Neural progenitor cell (in vitro differentiated cells): ENCODE results near the gene ULK4. TPM values are rescaled to one million over a fixed set of nuclear protein-coding genes. Genes with fewer than 3 reads are reported as not detected.
A peak's percentile ranks its signal among the peaks of the same experiment; 100 is the strongest.

ENCODE experiments used
- DNase-seq: peaks from one replicate; pipeline ENCODE4 v3.0.0-alpha.2; 2016; ENCODE audit warnings: low spot score
- H2AFZ ChIP-seq: fragments of 200-600 bp; sonication (generic); replicated peaks from 2 replicates; pipeline ENCODE4 v1.6.1; 2016; ENCODE audit warnings: antibody characterized with exemption
- H3F3A ChIP-seq: fragments of 200-600 bp; sonication (generic); 2 replicates; pipeline ENCODE4 v1.6.1; 2016; ENCODE audit warnings: antibody characterized with exemption, low read depth
- H3K27ac ChIP-seq: fragments of 200-600 bp; sonication (generic); 2 replicates; pipeline ENCODE4 v1.5.1; 2016; ENCODE audit warnings: mild to moderate bottlenecking
- H3K27me3 ChIP-seq: fragments of 200-600 bp; sonication (generic); 2 replicates; pipeline ENCODE4 v1.6.1; 2016; ENCODE audit warnings: mild to moderate bottlenecking, moderate library complexity
- H3K36me3 ChIP-seq: fragments of 200-600 bp; sonication (generic); 2 replicates; pipeline ENCODE4 v1.5.1; 2016
- H3K4me1 ChIP-seq: fragments of 200-600 bp; sonication (generic); 2 replicates; pipeline ENCODE4 v1.6.1; 2016; ENCODE audit warnings: mixed run types
- H3K4me2 ChIP-seq: fragments of 200-600 bp; sonication (generic); 2 replicates; pipeline ENCODE4 v1.6.1; 2016
- H3K4me3 ChIP-seq: fragments of 200-600 bp; sonication (generic); 2 replicates; pipeline ENCODE4 v1.5.1; 2016
- H3K79me2 ChIP-seq: fragments of 200-600 bp; sonication (generic); 2 replicates; pipeline ENCODE4 v1.6.1; 2016; ENCODE audit warnings: low read depth
- H3K9ac ChIP-seq: fragments of 200-600 bp; sonication (generic); 2 replicates; pipeline ENCODE4 v1.6.1; 2016
- H3K9me3 ChIP-seq: fragments of 200-600 bp; sonication (generic); 2 replicates; pipeline ENCODE4 v1.5.1; 2016; ENCODE audit warnings: low read depth
- H4K20me1 ChIP-seq: fragments of 200-600 bp; sonication (generic); 2 replicates; pipeline ENCODE4 v1.6.1; 2016; ENCODE audit warnings: low read depth
- H3K27ac Mint-ChIP-seq: 3 replicates; pipeline ENCODE4 v1.8.0; 2021; ENCODE audit warnings: mixed read lengths
- H3K27me3 Mint-ChIP-seq: 2 replicates; pipeline ENCODE4 v1.8.0; 2022; ENCODE audit warnings: low read depth, mild to moderate bottlenecking, inconsistent platforms, moderate library complexity, mixed read lengths; ENCODE audit not compliant: insufficient read depth
- H3K36me3 Mint-ChIP-seq: 3 replicates; pipeline ENCODE4 v1.8.0; 2021; ENCODE audit warnings: mixed read lengths
- H3K4me1 Mint-ChIP-seq: 3 replicates; pipeline ENCODE4 v1.8.0; 2021; ENCODE audit warnings: mixed read lengths
- H3K4me3 Mint-ChIP-seq: 3 replicates; pipeline ENCODE4 v1.8.0; 2021; ENCODE audit warnings: mild to moderate bottlenecking, moderate library complexity, mixed read lengths
- H3K9me3 Mint-ChIP-seq: 3 replicates; pipeline ENCODE4 v1.8.0; 2020; ENCODE audit warnings: mixed read lengths
- EZH2 ChIP-seq: fragments of 200-600 bp; sonication (generic); IDR thresholded peaks from 2 replicates; pipeline ENCODE4 v1.6.1; 2017; ENCODE audit warnings: antibody characterized with exemption, mild to moderate bottlenecking, moderate library complexity
- EZH2phosphoT487 ChIP-seq: fragments of 200-600 bp; sonication (generic); IDR thresholded peaks from 2 replicates; pipeline ENCODE4 v1.6.1; 2017; ENCODE audit warnings: antibody characterized with exemption
- total RNA-seq: library from RNA; depleted of rRNA; stranded (reverse); fragments of >200 nt; gene quantifications from 2 replicates; pipeline ENCODE4 v1.2.3, GENCODE V29; 2015; ENCODE audit warnings: low replicate concordance
- TF ChIP-seq, protein P1 (sequence below): fragments of 200-600 bp; sonication (generic); IDR thresholded peaks from 2 replicates; pipeline ENCODE4 v1.5.1; 2017; ENCODE audit warnings: antibody characterized with exemption, mild to moderate bottlenecking

The ULK4 gene
- total RNA-seq, 1 donor from 2014 or later: 33.0 TPM

DNA sequence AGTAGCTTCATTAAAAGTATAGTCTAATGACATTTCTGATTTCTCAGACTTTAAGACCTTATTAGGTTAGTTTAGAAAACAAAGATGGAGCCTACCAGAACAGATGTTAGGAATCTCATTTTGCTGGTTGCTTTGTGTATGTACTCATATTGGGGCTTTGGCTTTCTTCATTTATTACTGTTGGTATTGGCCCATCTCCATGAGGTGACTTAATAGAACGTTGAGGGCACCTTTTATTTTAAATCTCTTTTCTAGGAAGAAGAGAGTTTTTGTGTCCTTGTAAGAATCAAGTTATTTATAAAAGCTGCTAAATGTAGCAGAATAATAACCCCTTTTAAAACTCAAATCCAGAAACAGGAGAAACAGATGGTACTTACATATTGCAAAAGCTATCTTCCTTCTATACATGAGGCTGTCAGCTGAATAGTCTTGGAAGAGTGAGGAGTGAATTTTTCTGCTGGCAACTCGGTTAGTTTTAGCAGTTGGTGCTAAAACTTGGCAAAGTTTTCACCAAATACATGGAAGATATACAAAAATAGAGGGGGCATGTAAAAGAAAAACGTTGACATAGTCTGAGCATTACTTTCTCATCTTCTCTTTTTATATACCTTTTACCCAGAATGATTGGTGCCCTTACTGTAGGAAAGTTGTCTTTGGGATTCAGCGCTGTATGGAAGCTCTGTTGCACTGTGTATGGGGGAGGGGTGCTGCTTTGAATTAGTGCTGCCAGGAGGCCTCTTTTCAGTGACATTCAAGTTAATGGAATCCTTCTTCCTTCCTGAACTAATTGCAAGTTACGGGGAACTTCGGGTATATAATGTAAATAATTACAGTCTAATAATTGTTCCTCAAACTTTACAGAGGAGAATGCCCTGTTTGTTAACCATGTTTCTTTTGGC, 726.8 kb downstream of the ULK4 start:
- H3K4me1 Mint-ChIP-seq: peaks cover 43% of the 10 kb centered on the region

DNA sequence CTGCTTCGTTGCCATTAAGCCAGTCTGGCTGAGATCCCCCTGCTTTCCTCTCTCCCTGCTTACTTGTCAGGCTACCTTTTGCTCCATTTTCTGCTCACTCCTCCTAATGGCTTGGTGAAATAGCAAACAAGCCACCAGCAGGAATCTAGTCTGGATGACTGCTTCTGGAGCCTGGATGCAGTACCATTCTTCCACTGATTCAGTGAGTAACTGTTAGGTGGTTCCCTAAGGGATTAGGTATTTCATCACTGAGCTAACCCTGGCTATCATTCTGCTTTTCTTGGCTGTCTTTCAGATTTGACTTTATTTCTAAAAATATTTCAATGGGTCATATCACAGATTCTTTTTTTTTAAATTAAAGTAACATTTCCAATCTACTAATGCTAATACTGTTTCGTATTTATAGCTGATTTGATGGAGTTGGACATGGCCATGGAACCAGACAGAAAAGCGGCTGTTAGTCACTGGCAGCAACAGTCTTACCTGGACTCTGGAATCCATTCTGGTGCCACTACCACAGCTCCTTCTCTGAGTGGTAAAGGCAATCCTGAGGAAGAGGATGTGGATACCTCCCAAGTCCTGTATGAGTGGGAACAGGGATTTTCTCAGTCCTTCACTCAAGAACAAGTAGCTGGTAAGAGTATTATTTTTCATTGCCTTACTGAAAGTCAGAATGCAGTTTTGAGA, 737.6 kb downstream of the ULK4 start:
- peaks cover 61% of the 10 kb centered on the region for H3K36me3 Mint-ChIP-seq
- Histone ChIP-seq H3K36me3 (peaks cover 41% of the 10 kb centered on the region), H3K79me2 (peaks cover 100% of the 10 kb centered on the region), H3F3A (peaks cover 3% of the 10 kb centered on the region), H3K27ac (no peak overlapping the region), H3K4me1 (no peaks in the 10 kb centered on the region), H3K4me3 (no peak overlapping the region), H2AFZ (no peak overlapping the region), H4K20me1 (peaks cover 99% of the 10 kb centered on the region), H3K9ac (no peak overlapping the region), H3K27me3 (no peaks in the 10 kb centered on the region), H3K4me2 (no peak overlapping the region), H3K9me3 (no peaks in the 10 kb centered on the region)
- H3K9me3 Mint-ChIP-seq: no peaks in the 10 kb centered on the region
- no peak for TF ChIP-seq EZH2phosphoT487
- no peak for TF ChIP-seq EZH2
- TF ChIP-seq, protein P1, sequence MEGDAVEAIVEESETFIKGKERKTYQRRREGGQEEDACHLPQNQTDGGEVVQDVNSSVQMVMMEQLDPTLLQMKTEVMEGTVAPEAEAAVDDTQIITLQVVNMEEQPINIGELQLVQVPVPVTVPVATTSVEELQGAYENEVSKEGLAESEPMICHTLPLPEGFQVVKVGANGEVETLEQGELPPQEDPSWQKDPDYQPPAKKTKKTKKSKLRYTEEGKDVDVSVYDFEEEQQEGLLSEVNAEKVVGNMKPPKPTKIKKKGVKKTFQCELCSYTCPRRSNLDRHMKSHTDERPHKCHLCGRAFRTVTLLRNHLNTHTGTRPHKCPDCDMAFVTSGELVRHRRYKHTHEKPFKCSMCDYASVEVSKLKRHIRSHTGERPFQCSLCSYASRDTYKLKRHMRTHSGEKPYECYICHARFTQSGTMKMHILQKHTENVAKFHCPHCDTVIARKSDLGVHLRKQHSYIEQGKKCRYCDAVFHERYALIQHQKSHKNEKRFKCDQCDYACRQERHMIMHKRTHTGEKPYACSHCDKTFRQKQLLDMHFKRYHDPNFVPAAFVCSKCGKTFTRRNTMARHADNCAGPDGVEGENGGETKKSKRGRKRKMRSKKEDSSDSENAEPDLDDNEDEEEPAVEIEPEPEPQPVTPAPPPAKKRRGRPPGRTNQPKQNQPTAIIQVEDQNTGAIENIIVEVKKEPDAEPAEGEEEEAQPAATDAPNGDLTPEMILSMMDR: no peak
- H3K27ac Mint-ChIP-seq: no peak overlapping the region
- no peak overlapping the region for H3K4me3 Mint-ChIP-seq
- no peak for DNase-seq
- no peaks in the 10 kb centered on the region for H3K27me3 Mint-ChIP-seq
- H3K4me1 Mint-ChIP-seq: no peaks in the 10 kb centered on the region

More for the DNA sequence above, 726.8 kb downstream of the ULK4 start:
- Mint-ChIP-seq H3K36me3 (peaks cover 76% of the 10 kb centered on the region), H3K27ac (no peak overlapping the region), H3K27me3 (no peaks in the 10 kb centered on the region), H3K4me3 (no peak overlapping the region), H3K9me3 (no peaks in the 10 kb centered on the region)
- Histone ChIP-seq H3K9me3 (no peaks in the 10 kb centered on the region), H4K20me1 (peaks cover 92% of the 10 kb centered on the region), H3K4me2 (peak overlapping the region; percentile 40), H3K9ac (no peak overlapping the region), H3K4me1 (peaks cover 28% of the 10 kb centered on the region), H3K36me3 (peaks cover 46% of the 10 kb centered on the region), H2AFZ (no peak overlapping the region), H3F3A (peaks cover 44% of the 10 kb centered on the region), H3K27me3 (no peaks in the 10 kb centered on the region), H3K27ac (peak overlapping the region; percentile 27), H3K4me3 (no peak overlapping the region), H3K79me2 (peaks cover 65% of the 10 kb centered on the region)
- TF ChIP-seq EZH2phosphoT487 (no peak), EZH2 (no peak)
- TF ChIP-seq, protein P1: no peak
- peak; percentile 35 for DNase-seq

DNA sequence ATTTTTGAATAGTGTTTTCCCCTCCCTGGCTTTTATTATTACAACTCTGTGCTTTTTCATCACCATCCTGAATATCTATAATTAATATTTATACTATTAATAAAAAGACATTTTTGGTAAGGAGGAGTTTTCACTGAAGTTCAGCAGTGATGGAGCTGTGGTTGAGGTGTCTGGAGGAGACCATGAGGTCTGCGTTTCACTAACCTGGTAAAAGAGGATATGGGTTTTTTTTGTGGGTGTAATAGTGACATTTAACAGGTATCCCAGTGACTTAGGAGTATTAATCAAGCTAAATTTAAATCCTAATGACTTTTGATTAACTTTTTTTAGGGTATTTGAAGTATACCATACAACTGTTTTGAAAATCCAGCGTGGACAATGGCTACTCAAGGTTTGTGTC, 738.2 kb downstream of the ULK4 start:
- H3K4me1 Mint-ChIP-seq: no peaks in the 10 kb centered on the region
- H3K36me3 Mint-ChIP-seq: peaks cover 61% of the 10 kb centered on the region
- Histone ChIP-seq H3K27me3 (no peaks in the 10 kb centered on the region), H2AFZ (no peak overlapping the region), H4K20me1 (peaks cover 99% of the 10 kb centered on the region), H3K9ac (no peak overlapping the region), H3K4me2 (no peak overlapping the region), H3F3A (peaks cover 3% of the 10 kb centered on the region), H3K27ac (no peak overlapping the region), H3K4me1 (no peaks in the 10 kb centered on the region), H3K4me3 (no peak overlapping the region), H3K36me3 (peaks cover 40% of the 10 kb centered on the region), H3K79me2 (peaks cover 100% of the 10 kb centered on the region), H3K9me3 (no peaks in the 10 kb centered on the region)
- H3K4me3 Mint-ChIP-seq: no peak overlapping the region
- TF ChIP-seq, protein P1: no peak
- TF ChIP-seq EZH2 (no peak), EZH2phosphoT487 (no peak)
- no peak overlapping the region for H3K27ac Mint-ChIP-seq
- H3K27me3 Mint-ChIP-seq: no peaks in the 10 kb centered on the region
- H3K9me3 Mint-ChIP-seq: no peaks in the 10 kb centered on the region
- DNase-seq: no peak
